GM12878 (cell line): Measurements from ENCODE around the gene JAG1. TPM values are rescaled to one million over a fixed set of nuclear protein-coding genes. Genes with fewer than 3 reads are reported as not detected.

Experiments
- ATAC-seq: fragments of 200-7000 bp; cut with Tn5 transposase; 3 replicates; pipeline ENCODE4 v1.9.1; 2020; ENCODE audit warnings: mild to moderate bottlenecking, moderate library complexity
- BruUV-seq: library from RNA; stranded (reverse); fragments of 400-500 nt; replicated peaks from 2 replicates; lab custom pipeline; 2021; lab: Mats Ljungman, UMichigan
- CTCF ChIA-PET: fragments of 300-600 bp; sonication (Branson Sonifier 250); formaldehyde crosslinking; extraction: SDS; loops from one replicate; lab custom pipeline; 2021; ENCODE audit warnings: inconsistent platforms; lab: Yijun Ruan, JAX
- POLR2A ChIA-PET: fragments of 350-600 bp; formaldehyde crosslinking; extraction: SDS; loops from one replicate; lab custom pipeline; 2021; ENCODE audit warnings: inconsistent platforms; lab: Charles Lee
- RAD21 ChIA-PET: fragments of 300-600 bp; sonication (Branson Sonifier 250); formaldehyde crosslinking; loops from one replicate; lab custom pipeline; 2023; ENCODE audit warnings: antibody characterized with exemption; ENCODE audit not compliant: unreplicated experiment; lab: Charles Lee
- SMC1A ChIA-PET: fragments of 300-600 bp; sonication (Branson Sonifier 250); formaldehyde crosslinking; loops from one replicate; lab custom pipeline; 2023; ENCODE audit not compliant: unreplicated experiment, uncharacterized antibody; lab: Charles Lee
- DNase-seq: peaks from one replicate; pipeline ENCODE4 v3.0.0-alpha.2; 2011; ENCODE audit warnings: low read depth, low spot score
- FAIRE-seq: peaks from 3 replicates; lab custom pipeline; 2011; peaks lifted over from hg19 to GRCh38; lab: Jason Lieb, UNC
- H2AFZ ChIP-seq: 2 replicates; pipeline ENCODE4 v1.6.0; 2011; ENCODE audit warnings: low read depth, low read length, control low read depth; ENCODE audit not compliant: control insufficient read depth
- H3K27ac ChIP-seq: 2 replicates; pipeline ENCODE4 v1.5.1; 2011; ENCODE audit warnings: control low read depth; ENCODE audit not compliant: control insufficient read depth, insufficient read depth
- H3K27me3 ChIP-seq, 2 experiments: replicated peaks in 1 of 2; 2 replicates each; pipeline versions ENCODE4 v1.6.0 to v1.6.1; 2011; ENCODE audit warnings: low read length in 1 of 2; ENCODE audit not compliant: control insufficient read depth in 2 of 2, insufficient read depth in 2 of 2
- H3K36me3 ChIP-seq, 2 experiments: 2 replicates each; pipeline ENCODE4 v1.5.1; 2011; ENCODE audit warnings: low read length in 1 of 2; ENCODE audit not compliant: control insufficient read depth in 2 of 2, insufficient read depth in 2 of 2
- H3K4me1 ChIP-seq: 2 replicates; pipeline ENCODE4 v1.6.1; 2011; ENCODE audit warnings: mild to moderate bottlenecking, low read length, moderate library complexity, mixed read lengths; ENCODE audit not compliant: control insufficient read depth, insufficient read depth
- H3K4me2 ChIP-seq: 2 replicates; pipeline ENCODE4 v1.6.0; 2011; ENCODE audit warnings: control low read depth; ENCODE audit not compliant: control insufficient read depth, insufficient read depth
- H3K4me3 ChIP-seq: fragments of 200-600 bp; sonication (generic); 2 replicates; pipeline ENCODE4 v1.5.1; 2016
- H3K79me2 ChIP-seq: 2 replicates; pipeline ENCODE4 v1.6.0; 2011; ENCODE audit warnings: low read length; ENCODE audit not compliant: control insufficient read depth, insufficient read depth
- H3K9ac ChIP-seq: 2 replicates; pipeline ENCODE4 v1.8.0; 2011; ENCODE audit warnings: low read length, control low read depth, mixed read lengths; ENCODE audit not compliant: control insufficient read depth, insufficient read depth
- H3K9me3 ChIP-seq: replicated peaks from 3 replicates; pipeline ENCODE4 v1.5.1; 2011; ENCODE audit warnings: mild to moderate bottlenecking, low read length; ENCODE audit not compliant: control insufficient read depth, insufficient read depth
- H4K20me1 ChIP-seq: 2 replicates; pipeline ENCODE4 v1.6.0; 2011; ENCODE audit not compliant: control insufficient read depth, insufficient read depth
- CHD1 ChIP-seq: IDR thresholded peaks from 2 replicates; pipeline ENCODE4 v1.6.1; 2012; ENCODE audit warnings: low read depth, low read length, improper control_type of control experiment
- E4F1 ChIP-seq: fragments of 450-650 bp; IDR thresholded peaks from 2 replicates; pipeline ENCODE4 v1.6.1; 2018; ENCODE audit warnings: borderline replicate concordance, mild to moderate bottlenecking; ENCODE audit not compliant: partially characterized antibody
- HDGF ChIP-seq: fragments of 450-650 bp; IDR thresholded peaks from 2 replicates; pipeline ENCODE4 v1.6.1; 2016; ENCODE audit warnings: antibody characterized with exemption
- NBN ChIP-seq: fragments of 450-650 bp; IDR thresholded peaks from 2 replicates; pipeline ENCODE4 v1.6.1; 2016
- RB1 ChIP-seq: fragments of 450-650 bp; formaldehyde crosslinking; IDR thresholded peaks from 2 replicates; pipeline ENCODE4 v1.6.1; 2017; ENCODE audit warnings: mild to moderate bottlenecking, borderline replicate concordance
- STAT1 ChIP-seq: fragments of 450-650 bp; conservative IDR thresholded peaks from 2 replicates; pipeline ENCODE4 v1.6.1; 2014; ENCODE audit warnings: antibody characterized with exemption, mild to moderate bottlenecking
- ZNF24 ChIP-seq: fragments of 450-650 bp; IDR thresholded peaks from 2 replicates; pipeline ENCODE4 v1.6.1; 2017; ENCODE audit warnings: antibody characterized with exemption, mild to moderate bottlenecking
- ZNF384 ChIP-seq: IDR thresholded peaks from 2 replicates; pipeline ENCODE4 v1.6.1; 2012; ENCODE audit warnings: low read depth, mild to moderate bottlenecking, low read length, improper control_type of control experiment, borderline replicate concordance
- WGBS: methylation state at CpG from one replicate; pipeline ENCODE4 v1.1.6; 2016; ENCODE audit warnings: low lambda C conversion rate; ENCODE audit not compliant: insufficient replicate concordance, insufficient coverage; ENCODE audit errors: missing lambda C conversion rate; 5-methylcytosine and 5-hydroxymethylcytosine counted together
- in situ Hi-C: fragments of 300-500 bp; cut with MboI; formaldehyde crosslinking; loops from 9 replicates; pipeline ENCODE4 v1.14.3; 2018; ENCODE audit warnings: mixed read lengths
- intact Hi-C: fragments of 100-400 bp; cut with micrococcal nuclease; formaldehyde crosslinking; loops from one replicate; pipeline ENCODE4 v1.14.2; 2022; ENCODE audit not compliant: unreplicated experiment
- polyA plus RNA-seq, 11 experiments: library from polyadenylated mRNA; depleted of rRNA in 4 of 11; unstranded in 6 of 11; stranded (reverse) in 5 of 11; fragments of >200 nt; fragmentation: Nextera tagmentation in 4 of 11; fragmentation: Illumina TruSeq in 1 of 11; extraction: Ambion mirVana in 4 of 11; extraction: Trizol in 1 of 11; gene quantifications; 1 replicate in 1 of 11; 2 replicates in 10 of 11; pipeline versions ENCODE4 v1.2.1 to v1.2.3, GENCODE V29; 2011 to 2016; ENCODE audit warnings: inconsistent platforms in 2 of 11, missing spikeins in 2 of 11, low read depth in 1 of 11
- total RNA-seq, 4 experiments: library from RNA; depleted of rRNA in 3 of 4; stranded (reverse); fragments of >200 nt in 3 of 4; fragmentation: Illumina TruSeq in 1 of 4; extraction: Trizol in 1 of 4; gene quantifications; 2 replicates each; pipeline versions ENCODE4 v1.2.1 to v1.2.3, GENCODE V29; 2013 to 2021

JAG1 gene
- total and polyA plus RNA-seq, 10 of the 15 experiments (the other 5 are each of a cell fraction or from before 2014, with no cell fraction given), result 0.66 to 6.9 (median 1.8) TPM

GRCh38 chr20:10646886-10647420, 26.8 kb downstream of the JAG1 start (continued):
- TF ChIP-seq E4F1 (no peak), RB1 (no peak), CHD1 (no peak)

- Histone ChIP-seq H4K20me1 (no peaks in the 10 kb centered on the region), H3K9ac (no peak overlapping the region), H3K27me3 (no peaks in the 10 kb centered on the region), H3K9me3 (no peaks in the 10 kb centered on the region), H3K4me3 (no peak overlapping the region), H3K36me3 (peaks cover 7 to 9% of the 10 kb centered on the region in 2 experiments; a peak in 3 of 4 replicates), H2AFZ (no peak overlapping the region), H3K27ac (no peak overlapping the region), H3K4me2 (no peak overlapping the region), H3K4me1 (peaks cover 14% of the 10 kb centered on the region), H3K79me2 (no peaks in the 10 kb centered on the region)
- SMC1A ChIA-PET, result no interaction called here
- no peak for TF ChIP-seq NBN
- TF ChIP-seq ZNF384, result no peak
- TF ChIP-seq ZNF24, result no peak
- TF ChIP-seq HDGF, result no peak
- no peak for TF ChIP-seq STAT1
- no peak for ATAC-seq
- WGBS, result 98% methylated on average over 4 of the region's 4 CpGs
- in situ Hi-C loops, result no loop called here
- FAIRE-seq, result no peak
- RAD21 ChIA-PET, result interaction anchor here (0.8 kb wide), 1 partner anchor 94 kb away, joined by 3 read pairs; no protein-coding TSS in a partner anchor
- DNase-seq, result no peak
- BruUV-seq, result no TSS peak
- intact Hi-C loops, result loop anchor here (5.0 to 10.0 kb wide), 2 partner anchors 94 to 671 kb away; no protein-coding TSS in a partner anchor
- POLR2A ChIA-PET, result no interaction called here
- CTCF ChIA-PET, result interaction anchor here (0.7 kb wide), 2 partner anchors 10 to 65 kb away, joined by 3 read pairs; no protein-coding TSS in a partner anchor
These were observed 27.8 kb downstream of the JAG1 start for GRCh38 chr20:10646006-10646405.
